NCI-H82 treated with DMSO at 0.1 percent for 48 hours (cell line): ENCODE data around the gene SPATA2.

Experiments
- DNase-seq: peaks from one replicate; lab custom pipeline; 2025; ENCODE audit not compliant: unreplicated experiment; lab: John Stamatoyannopoulos, UW

SPATA2 gene

GRCh38 chr20:49887251-49888211, 27.8 kb downstream of the SPATA2 start:
- no peak for DNase-seq

GRCh38 chr20:49886571-49887213, 28.6 kb downstream of the SPATA2 start:
- DNase-seq, result no peak

GRCh38 chr20:49885558-49886332, 29.6 kb downstream of the SPATA2 start:
- DNase-seq, result no peak

GRCh38 chr20:49883246-49883802, 32.0 kb downstream of the SPATA2 start:
- no peak for DNase-seq

GRCh38 chr20:49882171-49882970, 33.0 kb downstream of the SPATA2 start:
- DNase-seq, result no peak

GRCh38 chr20:49880724-49881445, 34.4 kb downstream of the SPATA2 start:
- DNase-seq, result no peak

- no peak for DNase-seq
These were observed 35.2 kb downstream of the SPATA2 start for GRCh38 chr20:49880177-49880576.

GRCh38 chr20:49878977-49879376, 36.4 kb downstream of the SPATA2 start:
- DNase-seq, result no peak

- DNase-seq, result no peak
These were observed 37.9 kb downstream of the SPATA2 start for GRCh38 chr20:49877386-49877921.

GRCh38 chr20:49874696-49875095, 40.6 kb downstream of the SPATA2 start:
- DNase-seq, result no peak

GRCh38 chr20:49872056-49872455, 43.3 kb downstream of the SPATA2 start:
- DNase-seq, result no peak

- no peak for DNase-seq
These were observed 43.9 kb downstream of the SPATA2 start for GRCh38 chr20:49871391-49871948.

- no peak for DNase-seq
These were observed 45.1 kb downstream of the SPATA2 start for GRCh38 chr20:49870261-49870660.

GRCh38 chr20:49868964-49869363, 46.4 kb downstream of the SPATA2 start:
- no peak for DNase-seq

- no peak for DNase-seq
These were observed 46.8 kb downstream of the SPATA2 start for GRCh38 chr20:49868538-49868937.

GRCh38 chr20:49867453-49868215, 47.7 kb downstream of the SPATA2 start:
- no peak for DNase-seq

GRCh38 chr20:49866051-49866450, 49.3 kb downstream of the SPATA2 start:
- no peak for DNase-seq

- no peak for DNase-seq
These were observed 49.8 kb downstream of the SPATA2 start for GRCh38 chr20:49865559-49865958.
